ENCODE data around the gene GPR89B.
"Not testable (repeated sequence)": the region's sequence is repeated elsewhere in the genome, so short reads cannot be mapped to it uniquely, and the experiment has no call there.

GRCh38 chr1:147958906-147959305 lies 30.7 kb downstream of the GPR89B start:
- TF ChIP-seq SNAI2 (CRISPR knock-in tag; IDR thresholded peaks at IDR 0.05); RARB (CRISPR knock-in tag; IDR thresholded peaks at IDR 0.05); ZFP30 (CRISPR knock-in tag; IDR thresholded peaks at IDR 0.05); ARNTL (CRISPR knock-in tag; IDR thresholded peaks at IDR 0.05; ENCODE audit: borderline replicate concordance, low read depth); ZNF565 (CRISPR knock-in tag; conservative IDR thresholded peaks at IDR 0.05; ENCODE audit: low read depth); TSHZ2 (CRISPR knock-in tag; IDR thresholded peaks at IDR 0.05); CREB5 (CRISPR knock-in tag; IDR thresholded peaks at IDR 0.05; ENCODE audit: low read depth); CSDC2 (CRISPR knock-in tag; IDR thresholded peaks at IDR 0.05); BACH2 (CRISPR knock-in tag; IDR thresholded peaks at IDR 0.05; ENCODE audit: borderline replicate concordance); ZC3H10 (CRISPR knock-in tag; IDR thresholded peaks at IDR 0.05); ZFP3 (CRISPR knock-in tag; IDR thresholded peaks at IDR 0.05): not testable (repeated sequence)
- TF ChIP-seq, protein P1, sequence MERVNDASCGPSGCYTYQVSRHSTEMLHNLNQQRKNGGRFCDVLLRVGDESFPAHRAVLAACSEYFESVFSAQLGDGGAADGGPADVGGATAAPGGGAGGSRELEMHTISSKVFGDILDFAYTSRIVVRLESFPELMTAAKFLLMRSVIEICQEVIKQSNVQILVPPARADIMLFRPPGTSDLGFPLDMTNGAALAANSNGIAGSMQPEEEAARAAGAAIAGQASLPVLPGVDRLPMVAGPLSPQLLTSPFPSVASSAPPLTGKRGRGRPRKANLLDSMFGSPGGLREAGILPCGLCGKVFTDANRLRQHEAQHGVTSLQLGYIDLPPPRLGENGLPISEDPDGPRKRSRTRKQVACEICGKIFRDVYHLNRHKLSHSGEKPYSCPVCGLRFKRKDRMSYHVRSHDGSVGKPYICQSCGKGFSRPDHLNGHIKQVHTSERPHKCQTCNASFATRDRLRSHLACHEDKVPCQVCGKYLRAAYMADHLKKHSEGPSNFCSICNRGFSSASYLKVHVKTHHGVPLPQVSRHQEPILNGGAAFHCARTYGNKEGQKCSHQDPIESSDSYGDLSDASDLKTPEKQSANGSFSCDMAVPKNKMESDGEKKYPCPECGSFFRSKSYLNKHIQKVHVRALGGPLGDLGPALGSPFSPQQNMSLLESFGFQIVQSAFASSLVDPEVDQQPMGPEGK (CRISPR knock-in tag; IDR thresholded peaks at IDR 0.05; ENCODE audit: borderline replicate concordance) = not testable (repeated sequence)
